ENCODE data around the gene C2CD4A.

C2CD4A gene

DNA sequence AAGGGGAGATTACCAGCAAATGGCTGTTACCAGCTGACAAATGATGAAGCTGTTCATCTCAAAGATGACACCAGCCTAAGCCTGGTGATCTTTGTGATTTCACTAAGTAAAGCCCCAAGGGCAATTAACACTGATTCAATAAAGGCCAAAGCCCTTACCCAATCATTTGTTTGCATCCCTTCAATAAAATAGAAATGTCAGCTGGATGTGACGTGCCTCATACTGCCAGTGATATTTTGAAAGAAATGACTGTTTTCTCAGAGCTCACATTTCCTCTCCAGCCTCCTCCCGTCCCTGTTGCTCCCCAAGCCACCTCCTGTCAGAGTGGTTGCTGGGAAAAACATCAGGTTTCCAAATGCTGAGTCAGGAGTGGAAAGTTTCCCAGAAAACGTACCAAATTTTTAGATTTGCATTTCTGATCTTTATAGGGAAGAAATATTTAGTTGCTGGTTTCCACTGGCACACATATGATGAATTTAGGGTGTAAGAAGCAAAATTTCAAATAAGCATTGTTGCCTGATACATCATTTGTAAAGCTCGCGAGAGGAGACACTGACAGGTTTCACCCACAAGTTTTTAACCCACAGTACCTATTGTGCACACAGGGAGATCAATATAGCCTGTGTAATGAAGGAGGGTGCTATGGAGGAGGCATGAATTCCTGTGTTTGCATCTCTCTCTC is 21.0 kb downstream of the C2CD4A start:
- TF ChIP-seq, protein P1, sequence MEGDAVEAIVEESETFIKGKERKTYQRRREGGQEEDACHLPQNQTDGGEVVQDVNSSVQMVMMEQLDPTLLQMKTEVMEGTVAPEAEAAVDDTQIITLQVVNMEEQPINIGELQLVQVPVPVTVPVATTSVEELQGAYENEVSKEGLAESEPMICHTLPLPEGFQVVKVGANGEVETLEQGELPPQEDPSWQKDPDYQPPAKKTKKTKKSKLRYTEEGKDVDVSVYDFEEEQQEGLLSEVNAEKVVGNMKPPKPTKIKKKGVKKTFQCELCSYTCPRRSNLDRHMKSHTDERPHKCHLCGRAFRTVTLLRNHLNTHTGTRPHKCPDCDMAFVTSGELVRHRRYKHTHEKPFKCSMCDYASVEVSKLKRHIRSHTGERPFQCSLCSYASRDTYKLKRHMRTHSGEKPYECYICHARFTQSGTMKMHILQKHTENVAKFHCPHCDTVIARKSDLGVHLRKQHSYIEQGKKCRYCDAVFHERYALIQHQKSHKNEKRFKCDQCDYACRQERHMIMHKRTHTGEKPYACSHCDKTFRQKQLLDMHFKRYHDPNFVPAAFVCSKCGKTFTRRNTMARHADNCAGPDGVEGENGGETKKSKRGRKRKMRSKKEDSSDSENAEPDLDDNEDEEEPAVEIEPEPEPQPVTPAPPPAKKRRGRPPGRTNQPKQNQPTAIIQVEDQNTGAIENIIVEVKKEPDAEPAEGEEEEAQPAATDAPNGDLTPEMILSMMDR (conservative IDR thresholded peaks at IDR 0.05): no peak
- no peak overlapping the region for H3K27ac ChIP-seq

DNA sequence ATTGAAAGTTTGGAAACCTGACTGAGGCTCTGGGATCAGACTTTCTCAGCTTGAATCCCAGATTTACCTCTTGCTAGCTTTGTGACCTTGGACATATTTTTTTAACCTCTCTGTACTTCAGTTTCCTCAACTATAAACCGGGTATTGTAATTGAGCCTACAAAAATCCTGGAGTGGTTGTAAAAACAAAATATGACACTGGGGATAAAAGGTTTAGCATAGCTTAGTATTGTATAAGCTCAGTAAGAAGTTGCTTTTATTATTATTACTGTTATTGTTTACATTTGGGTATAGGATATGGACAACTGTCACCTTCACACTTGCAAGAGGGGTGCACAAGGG is 21.5 kb downstream of the C2CD4A start:
- no peak overlapping the region for H3K27ac ChIP-seq
- TF ChIP-seq, protein P1 (conservative IDR thresholded peaks at IDR 0.05): no peak

DNA sequence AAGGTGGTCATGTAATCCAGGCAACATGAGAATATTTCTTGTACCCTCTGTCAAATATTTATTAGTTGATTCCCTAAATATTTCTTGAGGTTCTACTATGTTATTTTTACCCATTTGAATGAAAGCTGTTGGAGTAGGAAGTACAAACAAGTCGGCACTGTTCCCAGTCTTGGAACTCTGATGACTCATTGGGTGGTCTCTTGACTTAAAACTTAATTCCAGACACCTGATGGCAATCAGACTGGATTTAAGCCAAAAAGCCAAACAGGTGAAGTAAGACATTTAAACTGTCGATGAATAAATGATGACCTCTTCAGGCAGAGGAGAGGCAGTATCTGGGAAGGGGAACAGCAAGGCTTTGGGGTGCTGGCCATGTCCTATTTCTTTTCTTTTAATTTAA is 22.8 kb downstream of the C2CD4A start:
- TF ChIP-seq, protein P1 (conservative IDR thresholded peaks at IDR 0.05): no peak
- H3K27ac ChIP-seq: no peak overlapping the region

DNA sequence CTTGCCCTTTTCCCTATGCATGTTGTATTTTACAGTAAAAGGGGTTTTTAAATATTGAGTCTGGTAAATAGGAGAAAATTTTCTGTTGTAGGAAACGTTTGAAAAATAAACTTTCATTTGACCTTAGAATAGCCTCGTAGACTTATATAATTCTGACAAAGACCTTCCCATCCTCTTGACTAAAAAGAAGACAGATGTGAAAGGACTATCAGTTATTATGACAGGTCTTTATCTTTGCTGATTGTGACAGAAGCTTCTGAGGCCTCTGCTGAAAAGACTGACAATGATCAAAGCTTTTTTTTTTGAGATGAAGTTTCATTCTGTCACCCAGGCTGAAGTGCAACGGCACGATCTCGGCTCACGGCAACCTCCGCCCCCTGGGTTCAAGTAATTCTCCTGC is 24.2 kb downstream of the C2CD4A start:
- H3K27ac ChIP-seq: no peak overlapping the region

DNA sequence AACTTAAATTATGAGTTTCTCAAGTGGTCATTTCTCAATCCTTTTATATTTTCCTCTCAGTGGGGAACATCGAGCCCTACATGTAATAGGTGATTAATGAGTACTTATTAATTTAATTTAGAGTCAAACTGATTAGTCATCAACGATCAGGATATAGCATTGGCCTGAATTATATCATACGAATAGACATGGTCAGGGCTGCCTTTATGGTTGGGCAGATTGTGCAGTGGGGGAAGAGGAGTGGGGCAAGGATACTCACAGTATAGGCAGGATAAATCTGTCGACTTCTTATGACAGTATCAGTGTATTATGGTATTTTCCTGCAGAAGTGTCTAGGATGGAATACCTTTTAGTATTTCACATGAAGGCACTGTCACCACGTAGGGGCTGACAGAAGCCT is 27.0 kb downstream of the C2CD4A start:
- TF ChIP-seq, protein P1 (conservative IDR thresholded peaks at IDR 0.05): no peak
- H3K27ac ChIP-seq: no peak overlapping the region

More for the DNA sequence above, 24.2 kb downstream of the C2CD4A start:
- TF ChIP-seq, protein P1 (conservative IDR thresholded peaks at IDR 0.05): no peak

DNA sequence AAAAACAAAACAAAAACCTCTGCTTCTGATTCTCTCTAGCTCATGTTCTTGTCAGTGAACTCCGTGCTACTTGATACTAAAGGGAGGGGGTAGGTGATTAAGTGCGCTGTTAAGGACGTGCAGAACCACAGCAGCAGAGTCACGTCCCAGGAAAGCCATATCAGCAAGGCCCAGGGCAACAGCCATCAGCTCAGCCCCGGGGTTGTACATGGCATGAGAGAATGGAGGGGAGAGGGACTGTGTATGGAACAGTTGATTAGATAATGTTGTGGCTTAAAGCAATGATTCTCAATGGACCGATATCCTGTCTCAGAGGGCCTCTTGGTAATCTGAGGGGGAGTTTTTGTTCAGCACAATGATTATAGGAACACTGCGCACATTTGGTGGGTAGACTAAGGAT is 27.6 kb downstream of the C2CD4A start:
- TF ChIP-seq, protein P1 (conservative IDR thresholded peaks at IDR 0.05): no peak
- no peak overlapping the region for H3K27ac ChIP-seq

DNA sequence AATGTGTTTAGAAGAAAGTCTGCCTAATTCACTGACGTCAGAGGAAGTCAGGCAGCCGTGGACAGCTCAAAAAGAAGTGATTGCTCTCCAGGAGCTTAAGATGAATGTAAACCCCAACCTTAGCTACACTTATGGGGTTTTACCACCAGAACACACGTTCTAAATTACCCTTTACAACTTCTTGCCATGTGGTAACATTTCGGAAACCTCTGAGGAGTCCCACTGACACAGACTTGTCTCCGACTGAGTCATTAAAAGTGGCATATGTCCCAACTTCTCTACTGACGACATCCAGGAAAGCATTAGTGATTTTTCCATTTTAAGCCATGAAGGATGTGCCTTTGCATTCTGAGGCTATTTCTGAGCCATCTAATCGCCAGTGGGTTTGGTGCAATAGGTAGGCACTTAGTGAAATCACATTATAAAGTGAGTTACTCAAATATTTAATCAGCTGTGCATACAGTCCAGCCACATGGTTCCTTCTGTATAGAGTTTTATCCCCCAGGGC is 32.4 kb downstream of the C2CD4A start:
- no peak overlapping the region for H3K27ac ChIP-seq
- TF ChIP-seq, protein P1 (conservative IDR thresholded peaks at IDR 0.05): no peak
